ENCODE results near the gene CRYGB.

- TF ChIP-seq USF2 (IDR thresholded peaks at IDR 0.05; ENCODE audit: low read depth, low read length) (no peak), USF2 (CRISPR knock-in tag; IDR thresholded peaks at IDR 0.05; ENCODE audit: borderline replicate concordance) (no peak), TP53 (CRISPR knock-in tag; conservative IDR thresholded peaks at IDR 0.05) (no peak), LRRFIP1 (CRISPR knock-in tag; conservative IDR thresholded peaks at IDR 0.05) (no peak), HNRNPL (IDR thresholded peaks at IDR 0.05; ENCODE audit: low read depth, low read length) (no peak), EZH2 (conservative IDR thresholded peaks at IDR 0.05; ENCODE audit: low read depth, low read length) (no peak), MAX (IDR thresholded peaks at IDR 0.05) (no peak), HINFP (CRISPR knock-in tag; IDR thresholded peaks at IDR 0.05; ENCODE audit: low read depth) (no peak), FOXA3 (CRISPR knock-in tag; IDR thresholded peaks at IDR 0.05) (no peak), CTCF (CRISPR knock-in tag; IDR thresholded peaks at IDR 0.05) (no peak), TEAD2 (CRISPR knock-in tag; IDR thresholded peaks at IDR 0.05) (no peak), IKZF1 (IDR thresholded peaks at IDR 0.05) (no peak)
These were observed 40.5 kb upstream of the CRYGB start for GRCh38 chr2:208186465-208186864.

All from HepG2 (cell line).